ENCODE data around the gene C3orf33. TPM values are rescaled to one million over a fixed set of nuclear protein-coding genes. Genes with fewer than 3 reads are reported as not detected.

C3orf33 gene
- total RNA-seq, 2 experiments from 2014 or later, result 0.72 to 1.1 TPM

- H3K4me3 Mint-ChIP-seq, result no peak overlapping the region
- no peaks in the 10 kb centered on the region for H3K27me3 Mint-ChIP-seq
- no peak overlapping the region for H3K27ac Mint-ChIP-seq
- H3K9me3 Mint-ChIP-seq, result peaks cover 3% of the 10 kb centered on the region
- DNase-seq, result no peak
- peaks cover 5% of the 10 kb centered on the region for H3K36me3 Mint-ChIP-seq (ENCODE audit: low read depth)
- POLR2A ChIA-PET, result no interaction called here
- H3K4me1 Mint-ChIP-seq, result no peaks in the 10 kb centered on the region
- CTCF ChIA-PET, result interaction anchor here (0.6 to 1.3 kb wide), 3 partner anchors 25 to 97 kb away, joined by 3 to 6 read pairs (median 3); partner anchors contain the start of gene C3orf33
Observed at GRCh38 chr3:155772801-155773200, 33.3 kb downstream of the C3orf33 start.

GRCh38 chr3:155771126-155771525, 35.0 kb downstream of the C3orf33 start:
- Mint-ChIP-seq H3K4me1 (no peaks in the 10 kb centered on the region), H3K9me3 (peaks cover 3% of the 10 kb centered on the region), H3K4me3 (no peak overlapping the region), H3K27me3 (no peaks in the 10 kb centered on the region), H3K27ac (no peak overlapping the region), H3K36me3 (ENCODE audit: low read depth) (peaks cover 5% of the 10 kb centered on the region)
- no peak for DNase-seq
- ChIA-PET POLR2A (no interaction called here), CTCF (no interaction called here)

- Mint-ChIP-seq H3K36me3 (ENCODE audit: low read depth) (peaks cover 5% of the 10 kb centered on the region), H3K9me3 (peaks cover 3% of the 10 kb centered on the region), H3K27me3 (no peaks in the 10 kb centered on the region), H3K4me1 (no peaks in the 10 kb centered on the region), H3K27ac (no peak overlapping the region), H3K4me3 (no peak overlapping the region)
- ChIA-PET CTCF (interaction anchor here (1.1 to 1.7 kb wide), 2 partner anchors 15 to 39 kb away, joined by 3 to 6 read pairs; partner anchors contain the start of gene C3orf33), POLR2A (no interaction called here)
- DNase-seq, result no peak
Observed at GRCh38 chr3:155766206-155766605, 39.9 kb downstream of the C3orf33 start.

- DNase-seq, result no peak
- no peak overlapping the region for H3K4me3 Mint-ChIP-seq
- ChIA-PET CTCF (no interaction called here), POLR2A (no interaction called here)
- no peaks in the 10 kb centered on the region for H3K27me3 Mint-ChIP-seq
- no peaks in the 10 kb centered on the region for H3K36me3 Mint-ChIP-seq (ENCODE audit: low read depth)
- no peaks in the 10 kb centered on the region for H3K4me1 Mint-ChIP-seq
- H3K27ac Mint-ChIP-seq, result no peak overlapping the region
- no peaks in the 10 kb centered on the region for H3K9me3 Mint-ChIP-seq
Observed at GRCh38 chr3:155763870-155764463, 42.1 kb downstream of the C3orf33 start.

GRCh38 chr3:155760653-155761052, 45.4 kb downstream of the C3orf33 start:
- Mint-ChIP-seq H3K27me3 (no peaks in the 10 kb centered on the region), H3K4me3 (no peak overlapping the region), H3K9me3 (no peaks in the 10 kb centered on the region), H3K4me1 (no peaks in the 10 kb centered on the region), H3K36me3 (ENCODE audit: low read depth) (no peaks in the 10 kb centered on the region), H3K27ac (no peak overlapping the region)
- CTCF ChIA-PET, result interaction anchor here (1.0 to 2.5 kb wide), 2 partner anchors 14 to 45 kb away, joined by 5 to 6 read pairs; partner anchors contain the start of gene C3orf33
- DNase-seq, result no peak
- POLR2A ChIA-PET, result no interaction called here

- no peak overlapping the region for H3K27ac Mint-ChIP-seq
- H3K9me3 Mint-ChIP-seq, result no peaks in the 10 kb centered on the region
- H3K27me3 Mint-ChIP-seq, result no peaks in the 10 kb centered on the region
- no peaks in the 10 kb centered on the region for H3K36me3 Mint-ChIP-seq (ENCODE audit: low read depth)
- DNase-seq, result no peak
- ChIA-PET CTCF (interaction anchor here (1.7 kb wide), 1 partner anchor 48 kb away, joined by 4 read pairs; the partner anchor contains the start of gene C3orf33), POLR2A (no interaction called here)
- H3K4me1 Mint-ChIP-seq, result no peaks in the 10 kb centered on the region
- H3K4me3 Mint-ChIP-seq, result no peak overlapping the region
Observed at GRCh38 chr3:155757577-155757976, 48.5 kb downstream of the C3orf33 start.

- Mint-ChIP-seq H3K36me3 (ENCODE audit: low read depth) (no peaks in the 10 kb centered on the region), H3K27ac (no peak overlapping the region), H3K4me1 (no peaks in the 10 kb centered on the region), H3K9me3 (no peaks in the 10 kb centered on the region), H3K27me3 (peaks cover 4% of the 10 kb centered on the region), H3K4me3 (no peak overlapping the region)
- CTCF ChIA-PET, result no interaction called here
- POLR2A ChIA-PET, result no interaction called here
- DNase-seq, result no peak
Observed at GRCh38 chr3:155753038-155753639, 52.9 kb downstream of the C3orf33 start.

- no peaks in the 10 kb centered on the region for H3K9me3 Mint-ChIP-seq
- no peaks in the 10 kb centered on the region for H3K36me3 Mint-ChIP-seq (ENCODE audit: low read depth)
- H3K27me3 Mint-ChIP-seq, result peaks cover 44% of the 10 kb centered on the region
- H3K4me1 Mint-ChIP-seq, result peaks cover 14% of the 10 kb centered on the region
- ChIA-PET CTCF (interaction anchor here (0.6 to 2.1 kb wide), 3 partner anchors 58 to 121 kb away, joined by 3 to 6 read pairs (median 5); partner anchors contain the start of genes C3orf33 and GMPS), POLR2A (no interaction called here)
- H3K27ac Mint-ChIP-seq, result no peak overlapping the region
- no peak overlapping the region for H3K4me3 Mint-ChIP-seq
- DNase-seq, result no peak
Observed at GRCh38 chr3:155748611-155749365, 57.3 kb downstream of the C3orf33 start.

- peaks cover 17% of the 10 kb centered on the region for H3K4me1 Mint-ChIP-seq
- H3K4me3 Mint-ChIP-seq, result no peak overlapping the region
Observed at GRCh38 chr3:155747946-155748290, 58.2 kb downstream of the C3orf33 start.

GRCh38 chr3:155747286-155747945, 58.7 kb downstream of the C3orf33 start:
- H3K27ac Mint-ChIP-seq, result no peak overlapping the region
- ChIA-PET POLR2A (no interaction called here), CTCF (interaction anchor here (1.2 to 2.1 kb wide), 2 partner anchors 9 to 59 kb away, joined by 3 to 6 read pairs; partner anchors contain the start of gene C3orf33)
- no peak overlapping the region for H3K4me3 Mint-ChIP-seq
- H3K27me3 Mint-ChIP-seq, result peaks cover 55% of the 10 kb centered on the region
- no peak for DNase-seq
- no peaks in the 10 kb centered on the region for H3K9me3 Mint-ChIP-seq
- peaks cover 19% of the 10 kb centered on the region for H3K4me1 Mint-ChIP-seq
- H3K36me3 Mint-ChIP-seq (ENCODE audit: low read depth), result no peaks in the 10 kb centered on the region

More at GRCh38 chr3:155747946-155748290, 58.2 kb downstream of the C3orf33 start:
- no peaks in the 10 kb centered on the region for H3K36me3 Mint-ChIP-seq (ENCODE audit: low read depth)
- H3K9me3 Mint-ChIP-seq, result no peaks in the 10 kb centered on the region
- no peak overlapping the region for H3K27ac Mint-ChIP-seq
- DNase-seq, result no peak
- H3K27me3 Mint-ChIP-seq, result peaks cover 50% of the 10 kb centered on the region
- ChIA-PET POLR2A (no interaction called here), CTCF (interaction anchor here (1.2 to 2.1 kb wide), 2 partner anchors 8 to 58 kb away, joined by 3 to 6 read pairs; partner anchors contain the start of gene C3orf33)

GRCh38 chr3:155746703-155747102, 59.4 kb downstream of the C3orf33 start:
- no peak for DNase-seq
- H3K27ac Mint-ChIP-seq, result no peak overlapping the region
- ChIA-PET POLR2A (no interaction called here), CTCF (interaction anchor here (1.2 kb wide), 1 partner anchor 10 kb away, joined by 3 read pairs; no protein-coding TSS in a partner anchor)
- H3K36me3 Mint-ChIP-seq (ENCODE audit: low read depth), result no peaks in the 10 kb centered on the region
- peaks cover 19% of the 10 kb centered on the region for H3K4me1 Mint-ChIP-seq
- H3K27me3 Mint-ChIP-seq, result peaks cover 57% of the 10 kb centered on the region
- no peaks in the 10 kb centered on the region for H3K9me3 Mint-ChIP-seq
- no peak overlapping the region for H3K4me3 Mint-ChIP-seq

GRCh38 chr3:155745795-155746550, 60.1 kb downstream of the C3orf33 start:
- Mint-ChIP-seq H3K9me3 (no peaks in the 10 kb centered on the region), H3K27ac (no peak overlapping the region), H3K27me3 (peaks cover 61% of the 10 kb centered on the region), H3K4me3 (no peak overlapping the region), H3K4me1 (peaks cover 19% of the 10 kb centered on the region), H3K36me3 (ENCODE audit: low read depth) (no peaks in the 10 kb centered on the region)
- ChIA-PET CTCF (no interaction called here), POLR2A (no interaction called here)
- DNase-seq, result no peak

Data from activated CD4-positive, alpha-beta T cell treated with anti-CD3 and anti-CD28 coated beads, Interleukin-2, amount 10 ng/mL, durations not matched to agents 7 days and 5 days (primary cell).